ENCODE results near the gene RBM22.

RBM22 gene

DNA sequence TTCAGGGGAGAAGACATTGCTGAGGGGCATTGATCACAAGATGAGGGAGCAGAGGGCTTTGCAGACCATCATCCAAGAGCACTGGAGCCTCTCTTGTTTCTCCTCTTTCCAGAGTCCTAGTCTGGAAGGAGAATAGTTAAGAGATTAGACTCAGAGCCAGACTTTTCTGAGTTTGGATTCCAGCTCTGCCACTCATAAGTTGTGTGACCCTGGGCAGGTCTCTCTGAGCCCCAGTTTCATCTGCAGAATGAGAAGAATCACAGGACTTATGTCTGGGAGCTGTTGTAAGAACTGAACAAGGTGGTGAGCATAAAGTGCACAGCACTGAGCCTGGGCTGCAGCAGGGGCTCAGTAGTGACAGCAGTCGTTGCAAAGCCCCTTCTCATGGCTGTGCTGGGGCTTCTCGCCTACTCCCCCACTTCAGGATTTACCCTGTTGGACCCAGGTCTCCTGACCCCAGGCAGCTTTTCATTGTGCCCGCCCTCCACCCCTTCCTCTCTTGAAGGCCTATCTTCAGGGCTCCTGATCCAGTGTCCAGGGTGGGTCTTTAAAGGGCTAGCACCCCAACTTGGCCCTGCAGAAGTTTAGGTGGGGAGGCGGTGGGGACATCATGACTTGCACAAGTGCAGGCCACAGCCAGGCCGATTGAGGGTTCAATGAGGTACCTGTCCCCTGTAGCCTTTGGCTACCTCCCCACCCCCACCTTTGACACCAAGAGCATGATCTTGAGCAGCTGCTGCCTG is 58.9 kb downstream of the RBM22 start:
- CTCF ChIA-PET = interaction anchor here (0.7 to 3.9 kb wide), 8 partner anchors 8 to 205 kb away, joined by 3 to 12 read pairs (median 6); no protein-coding TSS in a partner anchor
- TF ChIP-seq, protein P1, sequence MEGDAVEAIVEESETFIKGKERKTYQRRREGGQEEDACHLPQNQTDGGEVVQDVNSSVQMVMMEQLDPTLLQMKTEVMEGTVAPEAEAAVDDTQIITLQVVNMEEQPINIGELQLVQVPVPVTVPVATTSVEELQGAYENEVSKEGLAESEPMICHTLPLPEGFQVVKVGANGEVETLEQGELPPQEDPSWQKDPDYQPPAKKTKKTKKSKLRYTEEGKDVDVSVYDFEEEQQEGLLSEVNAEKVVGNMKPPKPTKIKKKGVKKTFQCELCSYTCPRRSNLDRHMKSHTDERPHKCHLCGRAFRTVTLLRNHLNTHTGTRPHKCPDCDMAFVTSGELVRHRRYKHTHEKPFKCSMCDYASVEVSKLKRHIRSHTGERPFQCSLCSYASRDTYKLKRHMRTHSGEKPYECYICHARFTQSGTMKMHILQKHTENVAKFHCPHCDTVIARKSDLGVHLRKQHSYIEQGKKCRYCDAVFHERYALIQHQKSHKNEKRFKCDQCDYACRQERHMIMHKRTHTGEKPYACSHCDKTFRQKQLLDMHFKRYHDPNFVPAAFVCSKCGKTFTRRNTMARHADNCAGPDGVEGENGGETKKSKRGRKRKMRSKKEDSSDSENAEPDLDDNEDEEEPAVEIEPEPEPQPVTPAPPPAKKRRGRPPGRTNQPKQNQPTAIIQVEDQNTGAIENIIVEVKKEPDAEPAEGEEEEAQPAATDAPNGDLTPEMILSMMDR (IDR thresholded peaks at IDR 0.05; ENCODE audit: control extremely low read depth, extremely low read depth, low read depth, missing control alignments) = no peak
- POLR2A ChIA-PET = interaction anchor here (0.6 kb wide), 1 partner anchor 162 kb away, joined by 3 read pairs; no protein-coding TSS in a partner anchor
- no peak for DNase-seq (ENCODE audit: extremely low spot score)

DNA sequence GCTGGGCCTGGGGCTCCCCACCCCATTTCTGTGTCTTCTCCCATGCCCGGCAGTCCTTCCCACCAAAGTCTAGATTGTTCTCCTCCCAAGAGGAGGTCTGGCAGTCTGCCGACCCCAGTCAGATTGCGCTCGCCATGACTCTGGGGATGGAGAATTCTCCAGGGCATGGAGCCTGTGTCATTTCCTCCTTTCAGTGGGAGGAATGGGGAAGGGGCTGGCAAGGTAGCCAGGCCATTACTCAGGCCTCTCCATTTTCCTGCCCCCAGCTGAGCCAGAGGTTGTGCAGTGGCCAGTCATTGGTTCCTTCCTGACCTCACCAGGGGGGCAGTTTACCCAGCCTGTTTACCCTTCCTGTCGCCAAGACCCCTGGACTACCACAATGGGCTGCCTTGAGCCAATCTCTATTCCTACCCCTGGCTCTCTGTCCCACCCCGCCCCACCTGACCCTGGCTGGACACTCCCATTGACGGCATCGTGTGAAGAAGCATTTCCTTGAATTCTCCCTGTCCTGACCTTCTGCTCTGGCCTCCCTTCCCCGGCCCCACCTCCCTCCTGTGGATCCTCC is 59.8 kb downstream of the RBM22 start:
- ChIA-PET POLR2A (interaction anchor here (0.6 kb wide), 1 partner anchor 162 kb away, joined by 3 read pairs; no protein-coding TSS in a partner anchor), CTCF (interaction anchor here (1.9 to 3.9 kb wide), 2 partner anchors 12 to 81 kb away, joined by 7 to 12 read pairs; no protein-coding TSS in a partner anchor)
- no peak for DNase-seq (ENCODE audit: extremely low spot score)
- TF ChIP-seq, protein P1 (IDR thresholded peaks at IDR 0.05; ENCODE audit: control extremely low read depth, extremely low read depth, low read depth, missing control alignments) = no peak
